HepG2 (cell line): ENCODE data around the gene TUNAR. TPM values are rescaled to one million over a fixed set of nuclear protein-coding genes. Genes with fewer than 3 reads are reported as not detected.

Source experiments
- ATAC-seq: fragments of 200-7000 bp; cut with Tn5 transposase; 3 replicates; pipeline ENCODE4 v1.9.1; 2020; ENCODE audit warnings: mild to moderate bottlenecking, moderate library complexity
- BruUV-seq: library from RNA; stranded (reverse); fragments of 400-500 nt; replicated peaks from 2 replicates; lab custom pipeline; 2021; lab: Mats Ljungman, UMichigan
- CTCF ChIA-PET: fragments of 300-600 bp; formaldehyde crosslinking; extraction: SDS; loops from one replicate; lab custom pipeline; 2021; ENCODE audit warnings: low total read pairs, inconsistent platforms, low intra/inter-chr PET ratio; lab: Yijun Ruan, JAX
- POLR2A ChIA-PET: fragments of 350-600 bp; sonication (Branson Sonifier 250); formaldehyde crosslinking; loops from one replicate; lab custom pipeline; 2020; ENCODE audit warnings: antibody characterized with exemption, inconsistent platforms; lab: Yijun Ruan, JAX
- DNase-seq: peaks from one replicate; pipeline ENCODE4 v3.0.0-alpha.2; 2015; ENCODE audit warnings: low spot score
- FAIRE-seq: peaks from 3 replicates; lab custom pipeline; 2011; peaks lifted over from hg19 to GRCh38; lab: Jason Lieb, UNC
- H2AFZ ChIP-seq: one replicate; pipeline ENCODE4 v1.6.1; 2011; ENCODE audit warnings: low read length, inconsistent platforms
- H3K27ac ChIP-seq: fragments of 300-600 bp; 3 replicates; pipeline ENCODE4 v1.8.0; 2011; ENCODE audit warnings: mixed run types, mild to moderate bottlenecking, mixed read lengths, low read length, inconsistent platforms; ENCODE audit not compliant: insufficient read depth; ENCODE audit errors: extremely low read length
- H3K27me3 ChIP-seq, 2 experiments: fragments of 200-600 bp in 1 of 2; 2 replicates in 1 of 2; 3 replicates in 1 of 2; pipeline versions ENCODE4 v1.6.0 to v1.8.0; 2011; ENCODE audit warnings: low read length in 2 of 2, mild to moderate bottlenecking in 2 of 2, moderate library complexity in 2 of 2, inconsistent platforms in 1 of 2; ENCODE audit not compliant: insufficient read depth in 2 of 2, control insufficient read depth in 1 of 2
- H3K36me3 ChIP-seq, 2 experiments: fragments of 200-600 bp in 1 of 2; replicated peaks in 1 of 2; 2 replicates in 1 of 2; 3 replicates in 1 of 2; pipeline versions ENCODE4 v1.5.1 to v1.8.0; 2011; ENCODE audit warnings: low read length in 2 of 2, inconsistent platforms in 1 of 2; ENCODE audit not compliant: insufficient read depth in 2 of 2, control insufficient read depth in 1 of 2
- H3K4me1 ChIP-seq: 2 replicates; pipeline ENCODE4 v1.5.1; 2012; ENCODE audit warnings: low read length, inconsistent platforms; ENCODE audit not compliant: insufficient read depth
- H3K4me2 ChIP-seq: 2 replicates; pipeline ENCODE4 v1.6.0; 2011; ENCODE audit warnings: low read depth, low read length, inconsistent platforms
- H3K4me3 ChIP-seq, 3 experiments: fragments of 200-600 bp in 1 of 3; sonication (generic), shearing (Covaris generic) in 1 of 3; replicated peaks in 1 of 3; 2 replicates each; pipeline ENCODE4 v1.5.1; 2011 to 2016; ENCODE audit warnings: low read length in 3 of 3, inconsistent platforms in 2 of 3, low read depth in 2 of 3, mild to moderate bottlenecking in 2 of 3, control low read depth in 1 of 3, mixed read lengths in 1 of 3; ENCODE audit not compliant: insufficient read depth in 1 of 3
- H3K79me2 ChIP-seq: one replicate; pipeline ENCODE4 v1.6.1; 2011; ENCODE audit warnings: low read length, inconsistent platforms; ENCODE audit not compliant: insufficient read depth
- H3K9ac ChIP-seq: 2 replicates; pipeline ENCODE4 v1.6.0; 2011; ENCODE audit warnings: mild to moderate bottlenecking, low read depth, low read length, inconsistent platforms; ENCODE audit not compliant: insufficient read depth
- H3K9me3 ChIP-seq: 2 replicates; pipeline ENCODE4 v1.5.1; 2012; ENCODE audit warnings: mild to moderate bottlenecking, low read length
- H4K20me1 ChIP-seq: 2 replicates; pipeline ENCODE4 v1.6.0; 2011; ENCODE audit warnings: inconsistent platforms, mild to moderate bottlenecking, low read length, moderate library complexity; ENCODE audit not compliant: insufficient read depth
- BRD4 ChIP-seq: sonication (generic); formaldehyde crosslinking; IDR thresholded peaks from 2 replicates; pipeline ENCODE4 v1.4.0; 2020; ENCODE audit warnings: missing genetic modification reagents
- ELF3 ChIP-seq: IDR thresholded peaks from 2 replicates; pipeline ENCODE4 v1.6.1; 2016; ENCODE audit warnings: missing genetic modification reagents, missing compliant biosample characterization
- ESRRA ChIP-seq: sonication (generic); formaldehyde crosslinking; IDR thresholded peaks from 2 replicates; pipeline ENCODE4 v1.5.1; 2020; ENCODE audit warnings: mild to moderate bottlenecking, low read depth, missing genetic modification reagents
- GMEB1 ChIP-seq: sonication (generic); formaldehyde crosslinking; IDR thresholded peaks from 2 replicates; pipeline ENCODE4 v1.5.1; 2020; ENCODE audit warnings: missing genetic modification reagents, mild to moderate bottlenecking, borderline replicate concordance
- KDM4B ChIP-seq: sonication (generic); formaldehyde crosslinking; IDR thresholded peaks from 2 replicates; pipeline ENCODE4 v1.4.0; 2020; ENCODE audit warnings: missing genetic modification reagents
- NBN ChIP-seq: fragments of 450-650 bp; conservative IDR thresholded peaks from 2 replicates; pipeline ENCODE4 v1.6.1; 2017
- NCOA1 ChIP-seq: sonication (generic); formaldehyde crosslinking; IDR thresholded peaks from 2 replicates; pipeline ENCODE4 v1.9.0; 2021; ENCODE audit warnings: missing genetic modification reagents
- PLSCR1 ChIP-seq: sonication (generic); formaldehyde crosslinking; IDR thresholded peaks from 2 replicates; pipeline ENCODE4 v1.5.0; 2020; ENCODE audit warnings: missing genetic modification reagents, mild to moderate bottlenecking, borderline replicate concordance
- POLR2AphosphoS2 ChIP-seq: IDR thresholded peaks from 2 replicates; pipeline ENCODE4 v1.6.1; 2011; ENCODE audit warnings: low read depth, low read length, improper control_type of control experiment
- SKI ChIP-seq: fragments of 450-650 bp; IDR thresholded peaks from one replicate; pipeline ENCODE4 v1.6.1; 2018; ENCODE audit warnings: mild to moderate bottlenecking; ENCODE audit not compliant: partially characterized antibody
- SMAD3 ChIP-seq: sonication (generic); formaldehyde crosslinking; IDR thresholded peaks from 2 replicates; pipeline ENCODE4 v1.4.0; 2020; ENCODE audit warnings: missing genetic modification reagents
- THRA ChIP-seq: sonication (generic); formaldehyde crosslinking; IDR thresholded peaks from 2 replicates; pipeline ENCODE4 v1.4.0; 2020; ENCODE audit warnings: missing genetic modification reagents, borderline replicate concordance
- ZBTB39 ChIP-seq: sonication (generic); formaldehyde crosslinking; IDR thresholded peaks from 2 replicates; pipeline ENCODE4 v1.5.0; 2020; ENCODE audit warnings: missing genetic modification reagents
- ZC3H4 ChIP-seq: sonication (generic); formaldehyde crosslinking; IDR thresholded peaks from 2 replicates; pipeline ENCODE4 v1.4.0; 2020; ENCODE audit warnings: missing genetic modification reagents, borderline replicate concordance
- ZNF205 ChIP-seq: IDR thresholded peaks from 2 replicates; pipeline ENCODE4 v1.6.1; 2018; ENCODE audit warnings: missing biosample characterization, missing genetic modification reagents
- ZNF329 ChIP-seq: sonication (generic); formaldehyde crosslinking; IDR thresholded peaks from 2 replicates; pipeline ENCODE4 v1.9.0; 2021; ENCODE audit warnings: low read depth, mild to moderate bottlenecking, missing genetic modification reagents
- ZNF430 ChIP-seq: sonication (generic); formaldehyde crosslinking; IDR thresholded peaks from 2 replicates; pipeline ENCODE4 v1.9.0; 2021; ENCODE audit warnings: mild to moderate bottlenecking, missing genetic modification reagents
- ZNF740 ChIP-seq: sonication (generic); formaldehyde crosslinking; IDR thresholded peaks from 2 replicates; pipeline ENCODE4 v1.4.0; 2020; ENCODE audit warnings: missing genetic modification reagents
- WGBS: methylation state at CpG from one replicate; pipeline ENCODE4 v1.1.6; 2017; ENCODE audit warnings: low lambda C conversion rate; 5-methylcytosine and 5-hydroxymethylcytosine counted together
- in situ Hi-C: cut with HindIII; loops from 2 replicates; pipeline ENCODE4 v1.10.0; 2017; ENCODE audit warnings: low pct_unique_long_range_greater_than_20kb; ENCODE audit not compliant: extremely low pct_ligation_motif_present
- intact Hi-C: fragments of 100-400 bp; cut with micrococcal nuclease; formaldehyde crosslinking; loops from one replicate; pipeline ENCODE4 v1.10.0; 2022; ENCODE audit not compliant: unreplicated experiment
- polyA plus RNA-seq, 8 experiments: library from polyadenylated mRNA; depleted of rRNA in 3 of 8; stranded (reverse) in 7 of 8; unstranded in 1 of 8; fragments of >200 nt; fragmentation: Illumina TruSeq in 4 of 8; extraction: Trizol in 4 of 8; gene quantifications; 2 replicates each; pipeline versions ENCODE4 v1.2.1 to v1.2.3, GENCODE V29; 2011 to 2016; ENCODE audit warnings: low read depth in 4 of 8, missing spikeins in 1 of 8, mixed read lengths in 1 of 8; ENCODE audit not compliant: insufficient read depth in 1 of 8
- total RNA-seq, 5 experiments: library from RNA; depleted of rRNA; stranded (reverse); fragments of >200 nt; fragmentation: Illumina TruSeq; extraction: Trizol; gene quantifications; 2 replicates each; pipeline ENCODE4 v1.2.3, GENCODE V29; 2016; ENCODE audit warnings: low read depth in 1 of 5

The TUNAR gene
- total and polyA plus RNA-seq, 2 of the 13 experiments (the other 11 are each of a cell fraction or from before 2014, with no cell fraction given), result not detected

- no peak for TF ChIP-seq GMEB1 (CRISPR knock-in tag)
- TF ChIP-seq POLR2AphosphoS2, result no peak
- TF ChIP-seq BRD4 (CRISPR knock-in tag), result no peak
- TF ChIP-seq ZNF205 (CRISPR knock-in tag), result no peak
- TF ChIP-seq ZNF740 (CRISPR knock-in tag), result no peak
- TF ChIP-seq ESRRA, result no peak
- TF ChIP-seq SKI, result no peak
- no peak for TF ChIP-seq THRA (CRISPR knock-in tag)
- no peak for TF ChIP-seq ZNF430 (CRISPR knock-in tag)
- TF ChIP-seq SMAD3 (CRISPR knock-in tag), result no peak
- TF ChIP-seq, all 625 proteins: peak for 0
Observed at GRCh38 chr14:95936041-95936440, 59.4 kb downstream of the TUNAR start (continued).

- Histone ChIP-seq H3K9ac (no peak overlapping the region), H2AFZ (no peak overlapping the region), H3K36me3 (no peaks in the 10 kb centered on the region), H3K4me1 (no peaks in the 10 kb centered on the region), H3K4me3 (no peak overlapping the region), H3K27ac (no peak overlapping the region), H3K4me2 (no peak overlapping the region), H3K9me3 (peaks cover 22% of the 10 kb centered on the region; the same call in 1 of the 2 replicates), H3K27me3 (no peaks in the 10 kb centered on the region), H4K20me1 (no peaks in the 10 kb centered on the region), H3K79me2 (no peaks in the 10 kb centered on the region)
- FAIRE-seq, result no peak
- intact Hi-C loops (no loop called here), in situ Hi-C loops (no loop called here)
- no peak for DNase-seq
- no TSS peak for BruUV-seq
- WGBS, result 0% methylated on average over 2 of the region's 4 CpGs
- CTCF ChIA-PET, result no interaction called here
- POLR2A ChIA-PET, result no interaction called here
- ATAC-seq, result no peak
- TF ChIP-seq NBN (no peak), ELF3 (CRISPR knock-in tag) (no peak), ZBTB39 (CRISPR knock-in tag) (no peak), PLSCR1 (CRISPR knock-in tag) (no peak), NCOA1 (CRISPR knock-in tag) (no peak), ZNF329 (CRISPR knock-in tag) (no peak), ZC3H4 (CRISPR knock-in tag) (no peak), KDM4B (CRISPR knock-in tag) (no peak)
Observed at GRCh38 chr14:95939335-95939734, 62.7 kb downstream of the TUNAR start.
